Activated CD4-positive, alpha-beta T cell treated with anti-CD3 and anti-CD28 coated beads, Interleukin-2, amount 50 U/mL, for 48 hours (primary cell): ENCODE measurements around the gene FBN2.
"Not testable (repeated sequence)": the region's sequence is repeated elsewhere in the genome, so short reads cannot be mapped to it uniquely, and the experiment has no call there.

Experiments used
- DNase-seq, 2 experiments: peaks; one replicate each; pipeline ENCODE4 v3.0.0-alpha.2; 2020

FBN2 gene

DNA sequence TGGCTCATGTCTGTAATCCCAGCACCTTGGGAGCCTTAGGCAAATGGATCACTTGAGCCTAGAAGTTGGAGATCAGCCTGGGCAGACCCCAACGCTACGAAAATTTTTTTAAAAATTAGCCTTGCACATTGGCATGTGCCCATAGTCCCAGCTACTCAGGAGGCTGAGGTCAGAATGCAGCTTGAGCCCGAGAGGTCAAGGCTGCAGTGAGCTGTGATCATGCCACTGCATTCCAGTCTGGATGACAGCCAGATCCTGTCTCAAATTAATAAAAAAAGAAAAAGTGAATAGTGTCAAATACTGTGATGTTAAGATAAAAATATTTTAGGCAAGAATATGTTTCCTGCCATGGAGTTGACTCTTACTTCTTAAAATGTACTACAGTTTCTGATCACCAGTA, 5.3 kb downstream of the FBN2 start:
- DNase-seq: no peak

DNA sequence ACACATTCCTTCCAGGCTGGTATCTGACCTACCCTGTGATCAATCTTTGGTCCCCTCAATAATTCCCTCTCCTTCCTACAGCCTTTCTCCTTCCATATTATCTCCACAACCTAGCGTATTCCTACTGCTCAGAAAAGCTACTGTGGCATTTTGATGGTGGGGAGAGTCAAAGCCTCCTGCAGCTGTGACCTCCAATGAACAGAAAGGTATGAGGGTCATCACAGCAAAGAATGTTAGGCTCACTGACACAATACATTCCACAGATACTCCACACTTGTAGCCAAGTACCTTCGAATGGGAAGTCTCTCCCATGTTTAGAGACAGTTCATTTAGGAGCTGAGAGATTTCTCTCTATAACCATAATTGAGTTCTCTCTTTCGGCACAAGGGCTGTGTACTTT, 5.9 kb downstream of the FBN2 start:
- DNase-seq: no peak

DNA sequence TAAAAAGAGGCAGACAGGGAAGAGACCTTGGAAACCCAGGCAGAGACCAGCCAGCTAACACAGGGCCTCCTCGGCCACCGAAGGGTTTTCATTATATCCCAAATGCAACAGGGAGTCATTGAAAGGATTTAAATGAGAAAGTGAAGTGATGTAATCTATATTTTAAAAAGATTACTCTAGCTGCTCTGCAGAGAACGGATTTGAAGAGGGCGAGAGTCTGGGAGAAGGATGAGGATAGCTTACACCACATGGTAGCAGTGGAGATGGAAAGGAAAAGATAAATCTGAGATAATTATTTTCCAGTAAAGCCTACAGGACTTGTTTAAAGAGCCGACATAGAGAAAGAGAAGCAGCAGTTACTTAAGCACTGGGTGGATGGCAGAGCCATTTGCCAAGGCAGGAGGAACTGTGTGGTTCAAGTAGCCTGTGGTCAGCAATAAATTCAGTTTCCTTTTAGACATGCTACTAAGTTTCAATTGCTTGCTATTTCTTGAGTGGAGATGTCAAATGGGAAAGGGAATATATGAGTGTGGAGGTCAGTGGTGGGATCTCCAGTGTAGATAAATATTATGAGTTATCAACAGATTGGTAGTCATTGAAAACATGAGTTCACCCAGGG, 9.3 kb downstream of the FBN2 start:
- DNase-seq: no peak

GRCh38 chr5:128528126-128528525, 9.9 kb downstream of the FBN2 start:
- no peak for DNase-seq

DNA sequence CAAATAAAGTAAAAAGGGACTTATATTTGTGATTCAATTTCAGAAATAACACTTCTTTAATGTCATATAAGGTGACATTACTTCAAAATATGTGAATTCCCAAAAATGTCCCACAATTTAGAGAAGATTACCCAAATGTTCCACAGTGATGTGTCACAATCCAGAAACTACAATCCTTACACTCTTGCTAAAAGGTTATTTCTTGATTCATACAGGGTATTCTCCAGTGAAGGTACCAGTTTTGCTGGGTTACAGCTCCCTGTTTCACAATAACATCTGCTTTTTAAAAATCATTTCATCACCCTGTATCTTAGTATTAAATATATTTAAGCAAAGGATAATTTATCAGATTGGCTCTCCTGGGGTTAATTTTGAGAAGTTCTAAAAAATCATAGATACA, 11.0 kb downstream of the FBN2 start:
- no peak for DNase-seq

DNA sequence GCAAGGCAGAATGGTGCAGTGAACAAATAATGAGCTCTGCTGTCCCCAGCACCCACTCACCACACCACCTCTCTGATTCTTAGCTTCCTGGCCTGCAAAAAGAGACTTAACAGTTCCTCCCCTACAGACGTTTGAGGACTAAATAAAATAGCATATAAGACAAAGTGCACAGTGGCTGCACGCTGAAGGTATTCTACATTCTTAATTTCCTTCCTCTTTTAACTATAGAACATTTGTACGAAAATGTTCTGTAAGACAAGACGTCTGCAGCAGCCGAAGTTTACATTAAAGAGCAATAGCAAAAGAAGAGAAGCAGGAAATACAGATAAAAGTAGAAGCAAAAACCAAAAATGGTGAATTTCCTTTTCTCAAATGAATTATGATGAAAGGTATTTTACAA, 15.7 kb downstream of the FBN2 start:
- DNase-seq: no peak

DNA sequence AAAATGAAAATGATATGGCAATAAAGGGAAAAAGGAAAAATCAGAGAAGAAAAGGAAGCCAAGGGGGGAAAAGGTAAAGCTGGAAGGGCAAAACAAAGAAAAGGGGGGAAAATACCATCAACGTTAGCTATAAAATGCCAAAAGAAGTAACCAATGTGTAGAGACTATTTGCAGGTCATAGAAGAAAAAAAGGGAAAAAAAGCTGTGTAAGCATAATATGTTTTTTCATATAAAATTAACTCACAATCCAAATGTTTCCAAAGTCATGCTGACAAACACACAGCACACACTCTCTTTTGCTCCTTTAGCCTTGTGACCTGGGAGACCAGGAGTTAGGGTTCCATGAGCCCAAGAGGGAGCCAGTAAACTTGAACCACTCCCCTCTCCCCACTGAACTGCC, 18.2 kb downstream of the FBN2 start:
- DNase-seq: no peak

GRCh38 chr5:128516978-128517377, 21.1 kb downstream of the FBN2 start:
- no peak for DNase-seq

DNA sequence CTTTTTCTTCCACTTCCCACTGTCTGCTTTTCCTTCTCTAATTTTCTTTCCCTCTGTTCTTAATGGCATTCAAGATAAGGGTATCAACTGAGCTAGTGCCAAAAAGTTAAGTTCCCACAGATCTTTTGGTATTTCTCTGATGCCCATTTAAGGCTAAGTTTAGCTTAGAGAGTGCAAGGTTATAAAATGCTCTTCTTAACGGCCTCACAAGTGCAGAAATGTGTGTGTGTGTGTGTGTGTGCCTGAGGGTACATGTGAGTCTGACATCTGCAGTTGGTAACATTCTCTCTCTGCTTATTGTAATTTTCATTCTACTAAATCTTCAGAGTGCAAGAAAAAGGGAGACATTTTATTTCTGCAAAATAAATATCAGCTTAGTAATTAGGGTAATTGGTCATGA, 24.2 kb downstream of the FBN2 start:
- no peak for DNase-seq

DNA sequence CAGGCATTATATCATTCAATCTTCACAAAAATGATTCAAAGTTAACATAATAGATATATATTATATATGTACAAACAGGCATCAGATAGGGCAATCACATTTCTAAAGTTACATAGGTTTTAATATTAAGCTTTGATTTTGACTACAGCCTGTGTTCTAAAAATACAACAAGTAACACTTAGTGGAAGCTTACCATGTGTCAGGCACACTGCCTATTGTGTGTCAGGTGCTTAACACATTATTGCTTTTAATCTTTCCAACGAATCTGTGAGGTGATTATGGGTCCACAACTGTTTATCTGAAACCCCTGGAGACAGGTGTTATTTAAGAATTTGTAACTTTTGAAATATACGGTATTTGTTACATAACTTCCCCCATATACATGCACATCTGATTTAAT, 25.2 kb downstream of the FBN2 start:
- no peak for DNase-seq

DNA sequence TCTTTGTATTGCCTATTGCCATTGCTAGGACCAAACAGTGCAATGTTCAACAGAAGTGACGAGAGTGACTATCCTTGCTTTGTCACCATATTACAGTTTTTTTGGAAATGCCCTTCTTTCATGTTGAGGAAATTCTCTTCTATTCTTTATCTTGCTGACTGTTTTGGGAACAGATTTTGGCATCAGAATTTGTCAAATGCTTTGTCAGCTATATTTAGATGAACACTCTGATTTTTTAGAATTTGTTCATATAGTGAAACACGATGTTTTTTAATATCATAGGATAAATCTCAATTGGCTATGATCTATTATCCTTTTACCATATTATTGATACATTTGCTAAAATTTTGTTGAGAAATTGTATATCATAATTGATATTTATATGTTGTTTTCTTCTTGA, 31.4 kb downstream of the FBN2 start:
- DNase-seq: no peak

DNA sequence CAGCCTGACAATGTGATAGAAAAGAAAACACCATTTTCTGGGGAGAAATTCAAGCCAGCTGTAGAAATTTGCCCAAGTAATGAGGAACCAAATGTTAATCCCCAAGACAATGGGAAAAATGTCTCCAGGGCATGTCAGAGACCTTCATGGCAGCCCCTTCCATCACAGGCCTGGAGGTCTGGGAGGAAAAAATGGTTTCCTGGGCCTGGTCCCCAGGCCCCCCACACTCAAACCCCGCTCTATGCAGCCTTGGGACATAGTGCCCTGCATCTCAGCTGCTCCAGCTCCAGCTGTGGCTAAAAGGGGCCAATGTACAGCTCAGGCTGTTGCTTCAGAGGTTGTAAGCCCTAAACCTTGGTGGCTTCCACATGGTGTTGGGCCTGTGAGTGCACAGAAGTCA, 34.3 kb downstream of the FBN2 start:
- DNase-seq: not testable (repeated sequence)

GRCh38 chr5:128498844-128499455, 39.1 kb downstream of the FBN2 start:
- no peak for DNase-seq

- DNase-seq: no peak
Measured at GRCh38 chr5:128494516-128494915, 43.5 kb downstream of the FBN2 start.

- no peak for DNase-seq
Measured at GRCh38 chr5:128493657-128494329, 44.3 kb downstream of the FBN2 start.

DNA sequence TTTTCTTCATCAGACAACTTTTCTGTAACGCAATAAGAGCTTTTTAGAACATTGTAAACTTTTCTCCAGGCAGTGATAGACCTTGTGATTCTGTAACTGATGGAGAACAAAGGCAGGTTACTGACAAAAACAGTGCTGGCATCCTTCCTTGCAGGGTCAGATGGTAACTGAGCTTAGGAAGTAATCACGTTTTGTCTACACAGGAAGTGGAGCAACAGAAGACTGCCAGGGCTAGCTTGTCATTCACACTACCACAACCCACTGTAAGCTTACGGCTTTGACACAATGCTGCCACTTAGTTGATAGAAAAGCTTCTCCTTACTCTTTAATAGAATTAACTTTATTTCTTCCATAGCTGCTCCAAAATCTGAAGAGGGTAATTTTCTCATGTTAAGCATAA, 46.8 kb downstream of the FBN2 start:
- no peak for DNase-seq

DNA sequence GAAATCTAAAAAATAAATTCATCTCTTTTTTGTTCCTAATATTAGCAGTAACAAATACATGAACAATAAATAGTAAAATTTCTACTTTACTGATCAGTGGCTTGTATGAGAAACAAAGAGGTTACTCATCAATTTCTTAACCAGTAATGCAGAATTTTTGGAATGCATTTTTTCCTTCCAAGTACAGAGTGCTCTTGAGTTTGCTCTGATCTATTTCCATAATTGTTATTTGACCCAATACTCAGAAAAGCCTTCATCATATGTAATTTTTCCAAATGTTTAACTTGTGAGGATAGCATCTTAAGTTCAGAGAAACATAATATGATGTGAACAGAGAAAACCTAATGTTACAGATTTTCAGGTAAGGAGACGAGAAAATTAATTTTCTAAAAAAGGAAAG, 47.3 kb downstream of the FBN2 start:
- DNase-seq: no peak

DNA sequence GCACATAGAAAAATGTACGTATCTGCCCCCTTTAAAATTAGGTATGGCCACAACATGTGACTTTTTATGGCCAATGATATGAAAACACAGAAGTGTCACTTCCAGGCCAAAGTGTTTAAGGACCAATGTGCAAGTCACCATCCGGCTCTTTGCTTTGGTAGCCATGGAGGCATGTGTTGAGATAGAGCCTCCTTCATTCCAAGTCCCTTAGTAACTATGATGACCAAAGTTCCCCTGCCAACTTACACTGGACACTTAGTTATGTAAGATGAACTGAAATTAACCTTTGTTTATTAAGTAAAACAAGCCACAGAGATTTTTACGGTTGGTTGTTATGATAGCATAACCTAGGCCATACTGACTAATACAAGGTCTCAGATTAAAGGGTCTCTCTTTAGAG, 51.0 kb downstream of the FBN2 start:
- DNase-seq: no peak

GRCh38 chr5:128483738-128484137, 54.3 kb downstream of the FBN2 start:
- DNase-seq: no peak

DNA sequence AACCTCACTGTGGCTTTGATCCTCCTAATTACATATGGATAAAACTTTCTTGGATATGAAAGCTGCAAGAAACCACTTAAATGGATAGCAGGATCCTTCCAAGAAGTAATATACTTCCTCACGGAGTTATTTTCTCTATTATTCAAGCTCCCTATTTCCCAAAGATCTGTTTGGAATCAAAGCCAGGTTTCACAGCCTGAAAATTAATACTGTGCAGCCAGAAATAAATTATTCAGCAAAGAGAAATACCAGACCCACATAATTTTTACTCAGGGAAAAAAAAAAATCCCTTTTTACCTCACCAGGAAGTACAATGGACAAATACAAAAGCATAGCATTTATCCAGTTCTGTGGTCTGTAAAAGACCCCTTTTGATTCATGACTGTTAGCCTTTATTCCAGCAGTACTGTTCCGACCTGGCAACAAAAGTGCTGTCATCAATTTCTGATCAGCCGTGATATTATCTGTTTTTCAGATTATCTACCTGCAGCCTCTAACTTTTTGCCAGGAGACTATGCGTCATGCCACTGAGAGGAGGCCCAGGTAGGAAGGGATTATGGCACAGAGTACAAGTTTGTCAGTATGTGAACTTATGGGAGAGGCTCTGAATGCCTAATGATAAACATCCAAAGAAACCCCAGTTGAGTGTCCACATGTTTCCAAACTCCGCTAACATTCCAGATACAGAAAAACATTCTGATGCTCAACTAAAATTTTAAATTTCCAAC, 57.0 kb downstream of the FBN2 start:
- DNase-seq: no peak

DNA sequence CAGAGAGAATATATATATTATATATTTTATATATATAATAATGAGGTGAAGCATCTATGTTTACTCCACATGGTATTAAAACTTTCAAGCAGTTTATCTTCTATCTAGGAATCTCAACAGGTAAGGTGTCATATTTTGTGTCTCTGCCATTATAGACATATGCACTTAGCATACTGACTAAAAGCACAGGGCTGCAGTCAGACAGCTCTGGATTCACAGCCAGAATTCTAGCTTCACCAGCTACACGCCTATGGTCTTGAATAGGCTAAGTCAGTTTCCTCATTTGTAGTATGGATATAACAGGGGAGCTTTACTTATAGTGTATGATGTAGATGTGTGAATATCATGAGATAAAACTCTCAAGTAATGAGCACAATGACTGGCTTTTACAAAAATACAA, 57.9 kb downstream of the FBN2 start:
- DNase-seq: no peak

DNA sequence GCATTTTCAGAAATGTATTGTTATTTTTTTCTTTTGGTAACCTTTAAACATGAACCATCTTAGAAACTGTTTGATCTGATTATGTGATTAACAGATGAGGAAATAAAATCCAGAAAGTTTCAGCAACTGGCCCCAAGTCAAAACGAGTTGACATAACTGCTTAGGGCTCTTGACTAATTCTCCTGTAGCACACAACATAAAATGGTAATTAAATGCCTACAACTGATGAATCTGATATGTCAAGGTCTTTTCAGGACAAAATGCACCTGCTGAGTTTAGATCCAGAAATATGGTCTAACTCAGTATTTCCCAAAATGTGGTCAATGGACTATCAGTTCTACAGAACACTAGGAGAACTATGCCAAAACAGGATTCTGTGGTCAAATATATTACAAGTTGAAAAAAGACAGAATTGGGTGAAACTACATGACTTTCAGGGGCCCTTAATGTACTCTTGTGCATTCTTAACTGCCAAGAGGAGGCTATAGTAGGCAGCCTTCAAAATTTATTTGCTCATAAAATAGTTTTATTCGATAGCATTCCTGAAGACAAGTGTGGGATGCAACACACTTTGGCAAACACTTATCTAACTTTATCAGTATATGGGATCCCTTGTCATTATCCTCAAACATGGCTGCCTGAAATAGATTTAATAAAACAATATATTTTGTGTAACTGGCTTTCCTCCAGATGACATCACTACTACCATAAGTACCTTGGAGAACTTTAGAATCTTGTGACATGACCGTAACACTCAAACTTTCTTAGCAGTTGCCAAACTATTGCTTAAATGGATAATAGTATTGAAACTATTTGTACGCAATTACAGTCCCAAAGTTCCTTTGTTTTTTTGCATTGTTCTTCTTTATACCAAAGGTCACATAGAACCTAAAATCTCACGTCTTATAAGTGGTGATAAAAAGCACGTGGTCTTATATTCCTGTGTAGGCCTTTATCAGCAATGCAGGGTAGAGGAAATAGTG, 59.4 kb downstream of the FBN2 start:
- no peak for DNase-seq

DNA sequence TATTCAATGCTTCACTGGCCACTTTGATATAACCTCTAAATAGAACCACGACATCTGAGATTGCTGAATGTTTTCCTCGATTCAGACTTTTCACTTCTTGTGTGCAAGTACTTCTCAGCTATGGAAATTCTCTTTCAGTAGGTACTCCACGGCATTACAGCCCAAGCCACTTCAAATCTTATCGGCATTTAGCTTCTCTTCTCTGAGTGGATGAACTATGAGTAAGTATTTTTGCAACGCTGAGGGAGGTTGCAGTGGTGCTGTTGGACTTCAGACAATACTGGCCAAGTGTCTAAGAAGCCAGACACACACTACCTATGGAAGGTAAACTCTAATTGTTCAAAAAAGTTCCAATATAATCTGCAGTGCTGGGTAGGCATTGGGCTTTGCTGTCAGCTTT, 60.1 kb downstream of the FBN2 start:
- DNase-seq: no peak
